Tibial artery (tissue), 4 donors: Measurements from ENCODE around the gene C1QTNF8.

ENCODE experiments used
- DNase-seq, 2 donors: peaks; one replicate each; pipeline ENCODE4 v3.0.0-alpha.2; 2019
- H3K27ac ChIP-seq, 2 donors: fragments of 200-600 bp; sonication (generic) in 1 of 2; 1 replicate in 1 of 2; 2 replicates in 1 of 2; pipeline ENCODE4 v1.5.1; 2018 to 2019; ENCODE audit warnings: mild to moderate bottlenecking in 1 of 2
- H3K27me3 ChIP-seq, 2 donors: fragments of 200-600 bp; sonication (generic) in 1 of 2; one replicate each; pipeline versions ENCODE4 v1.5.1 to v1.6.0; 2016 to 2019
- H3K36me3 ChIP-seq, 3 donors: fragments of 200-600 bp; sonication (generic) in 2 of 3; one replicate each; pipeline ENCODE4 v1.5.1; 2016 to 2019; ENCODE audit warnings: mild to moderate bottlenecking in 2 of 3
- H3K4me1 ChIP-seq, 4 donors: fragments of 200-600 bp; sonication (generic) in 2 of 4; 1 replicate in 3 of 4; 2 replicates in 1 of 4; pipeline ENCODE4 v1.5.1; 2016 to 2019
- H3K4me3 ChIP-seq, 2 donors: fragments of 200-600 bp; sonication (generic) in 1 of 2; 1 replicate in 1 of 2; 2 replicates in 1 of 2; pipeline ENCODE4 v1.5.1; 2018 to 2019; ENCODE audit warnings: mild to moderate bottlenecking in 2 of 2
- H3K9me3 ChIP-seq, 3 donors: fragments of 200-600 bp; sonication (generic) in 1 of 3; one replicate each; pipeline ENCODE4 v1.5.1; 2016 to 2019
- intact Hi-C: fragments of 100-400 bp; cut with DNase I; formaldehyde crosslinking; loops from one replicate; pipeline ENCODE4 v1.15.0; 2023; ENCODE audit warnings: low total_unique reads
- TF ChIP-seq, protein P1 (sequence below), 2 experiments: fragments of 200-600 bp in 1 of 2; fragments of 450-650 bp in 1 of 2; IDR thresholded peaks; one replicate each; pipeline ENCODE4 v1.5.1; 2017 to 2019; ENCODE audit warnings: antibody characterized with exemption in 2 of 2, mild to moderate bottlenecking in 1 of 2, moderate library complexity in 1 of 2

C1QTNF8 gene

DNA sequence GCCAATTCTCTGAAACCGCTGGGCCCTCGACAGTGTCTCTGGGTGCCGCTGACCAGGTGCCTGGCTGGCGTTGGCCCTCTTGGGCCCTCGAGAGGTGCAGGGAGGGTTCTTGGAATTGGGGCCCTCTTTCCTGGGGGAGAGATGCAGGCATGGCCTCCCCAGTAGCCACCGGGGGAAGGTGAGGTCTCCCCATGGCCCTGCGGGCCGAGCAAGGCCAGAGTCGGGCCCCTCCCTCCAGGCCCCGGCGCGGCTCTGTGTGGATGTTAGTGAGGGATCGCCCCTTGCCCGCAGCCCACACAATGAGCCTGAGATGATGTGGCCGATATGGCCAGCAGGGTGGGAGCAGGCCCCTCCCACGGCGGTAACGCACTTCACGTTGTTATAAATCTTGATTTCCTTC is 23.1 kb upstream of the C1QTNF8 start:
- Histone ChIP-seq H3K9me3 (no peaks in the 10 kb centered on the region), H3K4me1 (no peaks in the 10 kb centered on the region), H3K27ac (no peak overlapping the region), H3K36me3 (no peaks in the 10 kb centered on the region), H3K27me3 (peaks cover 0 to 79% of the 10 kb centered on the region in 2 donors), H3K4me3 (no peak overlapping the region)
- no peak for DNase-seq
- intact Hi-C loops: no loop called here
- TF ChIP-seq, protein P1, sequence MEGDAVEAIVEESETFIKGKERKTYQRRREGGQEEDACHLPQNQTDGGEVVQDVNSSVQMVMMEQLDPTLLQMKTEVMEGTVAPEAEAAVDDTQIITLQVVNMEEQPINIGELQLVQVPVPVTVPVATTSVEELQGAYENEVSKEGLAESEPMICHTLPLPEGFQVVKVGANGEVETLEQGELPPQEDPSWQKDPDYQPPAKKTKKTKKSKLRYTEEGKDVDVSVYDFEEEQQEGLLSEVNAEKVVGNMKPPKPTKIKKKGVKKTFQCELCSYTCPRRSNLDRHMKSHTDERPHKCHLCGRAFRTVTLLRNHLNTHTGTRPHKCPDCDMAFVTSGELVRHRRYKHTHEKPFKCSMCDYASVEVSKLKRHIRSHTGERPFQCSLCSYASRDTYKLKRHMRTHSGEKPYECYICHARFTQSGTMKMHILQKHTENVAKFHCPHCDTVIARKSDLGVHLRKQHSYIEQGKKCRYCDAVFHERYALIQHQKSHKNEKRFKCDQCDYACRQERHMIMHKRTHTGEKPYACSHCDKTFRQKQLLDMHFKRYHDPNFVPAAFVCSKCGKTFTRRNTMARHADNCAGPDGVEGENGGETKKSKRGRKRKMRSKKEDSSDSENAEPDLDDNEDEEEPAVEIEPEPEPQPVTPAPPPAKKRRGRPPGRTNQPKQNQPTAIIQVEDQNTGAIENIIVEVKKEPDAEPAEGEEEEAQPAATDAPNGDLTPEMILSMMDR (IDR thresholded peaks at IDR 0.05): no peak

DNA sequence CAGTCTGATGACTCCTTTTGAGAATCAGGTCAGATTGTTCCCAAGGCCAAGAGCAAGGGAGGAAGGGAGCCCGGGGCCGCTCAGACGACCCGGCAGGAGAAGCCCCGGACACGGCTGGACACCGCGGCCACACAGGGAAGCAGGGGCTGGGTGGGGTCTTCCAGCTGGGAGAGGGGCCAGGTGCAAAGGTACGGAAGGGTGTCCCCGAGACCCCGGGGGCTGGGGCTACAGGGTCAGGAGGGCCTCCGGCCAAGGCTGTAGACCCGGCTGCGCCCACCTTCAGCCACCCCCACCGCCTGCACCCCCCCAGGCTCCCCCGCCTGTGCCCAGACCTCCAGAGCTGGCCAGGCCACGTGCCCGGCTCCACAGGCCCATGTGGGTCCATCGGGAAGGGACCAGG is 21.9 kb upstream of the C1QTNF8 start:
- Histone ChIP-seq H3K27me3 (peaks cover 0 to 76% of the 10 kb centered on the region in 2 donors), H3K4me3 (no peak overlapping the region), H3K36me3 (no peaks in the 10 kb centered on the region), H3K9me3 (no peaks in the 10 kb centered on the region), H3K4me1 (no peaks in the 10 kb centered on the region), H3K27ac (no peak overlapping the region)
- intact Hi-C loops: no loop called here
- TF ChIP-seq, protein P1 (IDR thresholded peaks at IDR 0.05): no peak
- no peak for DNase-seq

DNA sequence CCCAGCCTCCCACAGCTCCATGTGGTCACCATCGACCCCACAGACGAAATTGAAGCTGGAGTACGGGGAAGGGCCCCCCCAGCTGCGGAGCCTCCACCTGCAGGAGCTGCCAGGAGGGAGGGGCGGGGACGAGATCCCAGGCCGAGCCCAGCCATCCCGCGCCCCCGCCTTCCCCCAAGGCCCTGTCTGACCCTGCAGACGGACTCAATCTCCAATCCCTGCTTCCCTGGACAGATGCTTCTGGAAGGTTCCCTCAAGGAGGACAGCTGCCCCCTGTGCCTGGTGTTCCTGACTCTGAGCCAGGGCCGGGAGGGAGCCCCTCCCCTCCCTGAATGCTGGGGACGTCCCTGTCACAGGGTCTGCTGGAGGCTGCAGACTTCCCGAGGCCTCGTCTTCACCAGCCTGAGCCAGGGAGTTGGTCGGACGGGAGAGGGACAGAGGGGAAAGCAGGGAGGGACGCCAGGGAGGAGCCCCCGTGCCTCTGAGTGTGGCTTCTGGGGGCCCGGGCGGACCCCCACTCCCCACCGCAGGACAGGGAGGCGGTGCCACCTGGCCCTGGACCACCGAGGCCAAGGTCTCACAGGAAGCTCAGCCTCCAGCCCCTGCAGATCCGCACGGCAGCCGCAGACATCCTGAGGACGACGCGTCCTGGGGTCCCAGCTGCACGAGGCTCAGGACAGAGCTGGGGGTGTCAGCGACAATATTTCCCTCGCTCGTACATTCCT is 21.3 kb upstream of the C1QTNF8 start:
- H3K27ac ChIP-seq: no peak overlapping the region
- H3K9me3 ChIP-seq: no peaks in the 10 kb centered on the region
- no peak overlapping the region for H3K4me3 ChIP-seq
- peaks cover 0 to 72% of the 10 kb centered on the region in 2 donors for H3K27me3 ChIP-seq
- DNase-seq: no peak
- H3K4me1 ChIP-seq: no peaks in the 10 kb centered on the region
- no peaks in the 10 kb centered on the region for H3K36me3 ChIP-seq
- TF ChIP-seq, protein P1 (IDR thresholded peaks at IDR 0.05): no peak
- intact Hi-C loops: no loop called here

DNA sequence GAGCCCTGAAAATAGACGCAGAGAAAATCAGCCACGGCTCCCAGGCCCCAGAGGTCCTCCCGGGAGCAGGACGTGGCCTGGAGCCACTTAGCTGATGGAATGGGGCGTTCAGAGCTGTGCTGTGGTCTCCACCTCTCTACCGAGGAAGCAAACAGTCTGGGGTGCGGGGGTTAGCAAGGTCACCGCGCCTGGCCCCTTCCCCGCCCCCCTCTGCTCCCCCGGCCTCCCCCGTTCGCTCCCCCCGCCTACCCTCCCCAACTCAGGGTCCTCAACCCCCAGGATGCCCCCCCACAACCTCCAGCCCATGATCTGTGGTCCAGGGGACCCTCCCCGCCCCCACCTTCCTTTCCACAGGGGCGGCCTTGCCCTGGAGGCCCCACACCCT is 20.6 kb upstream of the C1QTNF8 start:
- TF ChIP-seq, protein P1 (IDR thresholded peaks at IDR 0.05): no peak
- no peaks in the 10 kb centered on the region for H3K36me3 ChIP-seq
- intact Hi-C loops: no loop called here
- H3K4me1 ChIP-seq: no peaks in the 10 kb centered on the region
- no peak overlapping the region for H3K27ac ChIP-seq
- peaks cover 0 to 69% of the 10 kb centered on the region in 2 donors for H3K27me3 ChIP-seq
- H3K9me3 ChIP-seq: no peaks in the 10 kb centered on the region
- H3K4me3 ChIP-seq: no peak overlapping the region
- DNase-seq: no peak

DNA sequence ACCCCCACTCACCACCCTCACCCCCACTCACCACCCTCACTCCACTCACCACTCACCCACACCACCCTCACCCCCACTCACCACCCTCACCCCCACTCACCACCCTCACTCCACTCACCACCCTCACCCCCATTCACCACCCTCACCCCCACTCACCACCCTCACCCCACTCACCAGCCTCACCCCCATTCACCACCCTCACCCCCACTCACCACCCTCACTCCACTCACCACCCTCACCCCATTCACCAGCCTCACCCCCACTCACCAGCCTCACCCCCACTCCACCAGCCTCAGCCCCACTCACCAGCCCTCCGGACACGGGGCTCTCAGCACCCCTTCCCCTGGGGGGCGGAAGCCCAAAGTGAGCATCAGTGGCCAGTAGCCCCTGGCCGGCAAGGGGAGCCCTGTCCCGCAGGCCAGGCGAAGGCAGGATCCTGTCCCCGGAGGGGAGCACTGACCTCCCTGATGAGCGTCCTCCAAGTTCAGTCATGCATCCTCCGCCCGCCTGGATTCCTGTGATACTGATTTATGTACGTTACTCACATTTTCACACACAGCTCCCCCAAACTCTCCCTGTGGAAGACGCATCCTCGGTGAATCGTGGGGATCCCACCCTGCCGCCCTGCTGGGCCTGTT is 18.0 kb upstream of the C1QTNF8 start:
- no peak overlapping the region for H3K27ac ChIP-seq
- H3K4me3 ChIP-seq: no peak overlapping the region
- no peak for DNase-seq
- H3K9me3 ChIP-seq: no peaks in the 10 kb centered on the region
- intact Hi-C loops: no loop called here
- H3K4me1 ChIP-seq: peaks cover 0 to 5% (median 3%) of the 10 kb centered on the region in 4 donors
- TF ChIP-seq, protein P1 (IDR thresholded peaks at IDR 0.05): no peak
- peaks cover 0 to 56% of the 10 kb centered on the region in 2 donors for H3K27me3 ChIP-seq
- H3K36me3 ChIP-seq: no peaks in the 10 kb centered on the region
